CD4-positive, alpha-beta T cell treated with Interleukin-6 for 4 hours (primary cell): Measurements from ENCODE around the gene GLT1D1.

Experiments
- DNase-seq: peaks from one replicate; pipeline ENCODE4 v3.0.0-alpha.2; 2020; ENCODE audit warnings: mixed read lengths

GLT1D1 gene

DNA sequence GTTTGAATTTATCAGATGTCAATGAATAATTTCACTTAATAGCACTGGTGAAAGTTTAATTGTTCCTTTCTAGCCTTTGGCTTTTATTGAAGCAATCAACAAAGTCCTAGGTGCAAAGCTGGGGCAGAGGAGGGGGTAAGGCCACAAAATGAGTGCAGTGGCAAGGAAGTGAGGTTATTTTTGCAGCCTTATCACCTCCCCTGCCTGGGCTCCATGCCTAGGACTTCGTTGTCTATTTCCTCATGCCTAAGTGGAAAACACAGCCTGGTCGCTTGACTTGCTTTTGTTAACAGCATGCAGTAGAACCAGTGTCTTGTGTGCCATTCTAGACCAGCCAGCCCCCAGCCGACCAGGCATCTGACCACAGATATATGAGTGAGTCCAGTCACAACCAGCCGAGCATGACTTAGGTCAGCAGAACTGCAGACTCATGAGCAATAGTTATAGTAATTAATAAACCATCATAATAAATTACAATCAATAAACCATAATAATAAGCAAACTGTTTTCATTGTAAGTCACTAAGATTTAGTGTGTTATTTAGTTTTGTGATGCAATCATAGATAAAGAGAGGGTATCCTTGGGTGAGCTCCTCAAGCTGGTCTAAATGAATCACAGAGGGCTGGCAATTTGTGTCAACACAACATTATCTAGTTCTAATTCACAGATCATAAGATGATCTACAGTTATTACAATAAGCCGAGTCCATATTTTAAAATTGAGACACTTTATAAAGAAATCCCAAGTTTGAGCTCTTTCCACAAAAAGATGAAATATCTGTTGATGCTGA lies 156.8 kb downstream of the GLT1D1 start:
- no peak for DNase-seq

- no peak for DNase-seq
Measured at GRCh38 chr12:129016159-129016558, 162.9 kb downstream of the GLT1D1 start.

DNA sequence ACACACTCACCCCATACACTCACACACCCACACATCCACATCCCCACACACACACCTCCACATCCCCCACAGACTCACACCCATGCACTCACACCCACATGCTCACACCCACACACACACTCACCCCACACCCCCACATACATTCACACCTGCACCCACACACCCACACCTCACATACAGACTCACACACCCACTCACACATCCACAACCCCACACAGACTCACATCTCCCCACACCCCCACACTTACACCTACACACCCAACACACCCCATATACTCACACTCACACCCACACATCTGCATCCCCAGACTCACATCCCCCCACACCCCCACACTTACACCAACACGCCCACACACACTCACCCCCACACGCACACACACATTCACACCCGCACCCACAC lies 171.8 kb downstream of the GLT1D1 start:
- DNase-seq = no peak

DNA sequence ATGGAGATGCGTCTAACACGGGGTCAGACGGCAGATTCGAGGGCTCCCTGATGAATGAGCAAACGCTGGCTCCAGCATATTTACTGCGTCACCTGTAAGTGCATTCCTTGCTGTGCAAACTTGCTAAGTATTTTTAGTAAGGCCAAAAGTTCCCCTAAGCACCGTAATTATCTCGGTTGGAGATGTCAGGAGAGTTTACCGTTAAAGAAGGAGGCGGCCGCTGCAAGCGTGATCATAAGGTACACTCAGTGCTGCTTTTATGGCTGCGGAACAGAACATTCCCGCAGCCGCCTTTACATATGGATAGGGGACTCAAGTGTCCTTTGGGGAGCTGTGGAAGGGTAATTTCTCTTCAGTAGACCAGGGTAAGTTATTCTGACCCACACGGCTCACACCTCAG lies 175.6 kb downstream of the GLT1D1 start:
- no peak for DNase-seq
